HG02973 (cell line): ENCODE data around the gene SLC44A2.

Experiments
- ATAC-seq: cut with Tn5 transposase; IDR thresholded peaks from one replicate; pipeline ENCODE4 v1.9.1; 2021; ENCODE audit warnings: moderate library complexity; ENCODE audit not compliant: unreplicated experiment

The SLC44A2 gene

DNA sequence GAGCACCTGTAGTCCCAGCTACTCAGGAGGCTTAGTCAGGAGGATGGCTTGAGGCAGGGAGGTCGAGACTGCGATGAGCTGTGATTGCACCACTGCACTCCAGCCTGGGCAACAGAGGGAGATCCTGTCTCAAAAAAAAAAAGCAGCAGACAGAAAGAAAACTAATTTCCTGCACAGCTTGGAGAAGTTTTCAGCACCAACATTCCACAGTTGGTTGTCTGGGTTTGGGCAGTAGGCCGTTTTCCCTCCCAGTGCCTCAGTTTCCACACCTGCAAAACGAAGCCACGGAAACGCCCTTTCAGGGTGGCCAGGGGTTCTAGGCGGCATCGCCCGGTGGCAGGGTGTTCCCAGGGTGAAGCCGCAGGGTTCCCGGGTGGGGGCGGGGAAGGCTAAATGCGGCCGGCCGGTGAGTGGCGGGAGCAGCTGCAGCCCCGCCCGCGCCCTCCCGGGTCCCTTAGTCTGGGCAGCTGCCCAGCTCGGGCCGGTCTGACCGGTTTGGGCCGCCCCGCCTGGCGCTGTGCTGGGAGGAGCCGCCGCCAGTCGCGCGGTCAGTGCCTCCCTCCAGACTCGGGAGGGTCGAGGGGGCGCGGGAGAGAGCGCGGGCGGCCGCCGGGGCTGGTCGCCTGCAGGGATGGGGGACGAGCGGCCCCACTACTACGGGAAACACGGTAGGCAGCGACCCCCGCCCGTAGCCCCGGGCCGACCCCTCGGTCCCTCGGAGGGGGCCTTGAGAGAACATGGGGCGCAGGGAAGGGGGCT lies at the start of gene SLC44A2:
Gene SLC44A2 (plus strand): TSS at position 551 of the 759 bp plus-strand sequence. CDS start 81 bp downstream, at position 632.
- no peak for ATAC-seq

DNA sequence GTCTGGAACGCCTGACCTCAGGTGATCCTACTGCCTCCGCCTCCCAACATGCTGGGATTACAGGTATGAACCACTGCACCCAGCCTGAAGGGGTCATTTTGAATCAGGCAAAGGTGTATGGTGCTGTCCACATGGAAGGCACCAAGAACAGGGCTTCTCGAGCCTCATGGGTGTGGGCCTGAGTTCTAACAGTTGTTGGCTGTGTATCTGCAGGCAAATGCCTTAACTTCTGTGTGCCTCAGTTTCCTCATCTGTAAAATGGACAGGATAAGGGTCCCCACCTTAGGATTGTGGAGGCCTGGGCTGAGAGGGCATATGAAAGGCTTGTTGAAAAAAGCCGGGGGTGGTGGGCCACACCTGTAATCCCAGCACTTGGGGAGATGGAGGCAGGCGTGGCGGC lies 47.4 kb upstream of the SLC44A2 start:
- no peak for ATAC-seq

DNA sequence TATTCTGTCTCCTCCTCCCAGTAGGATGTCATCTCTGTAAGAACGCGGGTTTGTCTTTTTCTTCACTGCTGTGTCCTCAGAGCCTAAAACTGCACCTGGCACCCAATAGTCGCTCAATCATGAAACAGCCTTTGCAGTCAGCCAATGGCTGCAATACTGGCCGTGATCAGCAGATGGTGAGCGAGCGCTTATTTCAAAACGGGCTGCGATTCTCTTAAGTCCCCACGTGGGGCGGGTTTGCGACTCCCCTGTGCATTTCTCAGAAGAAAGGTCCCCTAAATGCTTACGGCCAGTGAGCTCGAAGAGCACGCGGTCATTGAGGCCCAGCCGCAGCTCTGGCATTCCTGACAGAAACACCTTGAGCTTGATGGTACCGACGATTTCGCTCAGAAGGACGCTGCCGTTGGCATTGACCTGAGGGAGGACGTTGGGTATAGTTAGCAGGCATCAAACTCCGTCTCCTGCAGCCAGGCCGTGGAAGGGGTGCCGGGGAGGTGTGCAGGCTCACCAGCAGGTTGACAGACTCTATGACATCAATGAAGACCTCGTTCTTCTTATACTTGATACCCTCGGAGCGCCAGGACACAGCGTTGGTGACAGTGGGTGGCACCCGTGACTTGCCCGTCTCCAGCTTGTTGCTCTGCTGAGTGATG lies 44.2 kb upstream of the SLC44A2 start:
- no peak for ATAC-seq

DNA sequence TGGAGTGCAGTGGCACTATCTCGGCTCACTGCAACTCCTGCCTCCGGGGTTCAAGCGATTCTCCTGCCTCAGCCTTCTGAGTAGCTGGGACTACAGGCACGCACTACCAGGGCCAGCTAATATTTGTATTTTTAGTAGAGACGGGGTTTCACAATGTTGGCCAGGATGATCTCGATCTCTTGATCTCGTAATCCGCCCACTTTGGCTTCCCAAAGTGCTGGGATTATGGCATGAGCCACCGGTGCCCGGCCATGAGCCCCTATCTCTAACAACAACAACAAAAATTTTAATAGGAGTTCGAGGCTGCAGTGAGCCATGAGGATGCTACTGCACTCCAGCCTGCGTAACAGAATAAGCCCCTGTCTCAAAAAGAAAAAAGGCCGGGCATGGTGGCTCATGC lies 43.3 kb upstream of the SLC44A2 start:
- ATAC-seq, result no peak

DNA sequence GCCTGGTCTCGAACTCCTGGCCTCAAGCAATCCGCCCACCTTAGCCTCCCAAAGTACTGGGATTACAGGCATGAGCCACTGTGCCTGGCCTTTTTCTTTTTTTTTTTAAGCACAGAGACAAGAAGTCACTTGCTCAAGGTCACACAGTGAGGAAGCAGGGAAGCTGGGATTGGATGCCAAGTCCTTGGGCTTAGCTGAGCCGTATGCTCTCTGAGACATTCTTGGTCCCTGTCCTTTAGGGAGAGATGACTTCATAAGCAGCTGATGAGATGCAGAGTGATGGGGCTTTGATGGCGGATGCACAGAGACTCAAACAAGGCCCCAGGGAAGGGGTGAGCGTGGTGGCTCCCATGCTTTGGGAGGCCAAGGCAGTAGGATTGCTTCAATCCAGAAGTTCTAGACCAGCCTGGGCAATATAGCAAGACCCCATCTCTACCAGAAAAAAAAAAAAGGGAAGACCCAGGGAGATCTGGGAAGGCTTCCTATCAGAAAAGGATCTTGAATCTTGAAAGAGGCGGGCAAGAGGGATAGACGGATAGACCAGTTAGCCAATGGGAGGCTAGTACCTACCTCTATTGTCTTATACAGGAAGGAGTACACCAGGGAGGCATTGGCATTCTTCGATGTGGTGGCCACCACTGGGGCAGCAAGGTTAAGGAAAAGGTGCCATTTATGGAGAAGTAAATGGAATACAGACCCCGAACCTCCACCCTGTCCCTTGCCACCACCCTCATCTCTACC lies 42.1 kb upstream of the SLC44A2 start:
- no peak for ATAC-seq

DNA sequence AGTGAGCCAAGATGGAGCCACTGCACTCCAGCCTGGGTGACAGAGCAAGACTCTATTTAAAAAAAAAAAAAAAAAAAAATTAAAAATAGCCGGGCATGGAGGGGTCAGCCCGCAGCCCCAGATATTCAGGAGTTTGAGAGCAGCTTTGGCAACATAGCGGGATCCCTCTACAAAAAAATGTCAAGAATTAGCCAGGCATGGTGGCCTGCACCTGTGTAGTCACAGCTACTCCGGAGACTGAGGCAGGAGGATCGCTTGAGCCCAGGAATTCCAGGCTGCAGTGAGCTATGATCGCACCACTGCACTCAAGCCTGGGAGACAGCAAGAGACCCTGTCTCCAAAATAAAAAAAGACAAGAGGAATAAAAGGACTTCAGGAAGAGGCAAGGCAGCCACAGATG lies 39.0 kb upstream of the SLC44A2 start:
- no peak for ATAC-seq

DNA sequence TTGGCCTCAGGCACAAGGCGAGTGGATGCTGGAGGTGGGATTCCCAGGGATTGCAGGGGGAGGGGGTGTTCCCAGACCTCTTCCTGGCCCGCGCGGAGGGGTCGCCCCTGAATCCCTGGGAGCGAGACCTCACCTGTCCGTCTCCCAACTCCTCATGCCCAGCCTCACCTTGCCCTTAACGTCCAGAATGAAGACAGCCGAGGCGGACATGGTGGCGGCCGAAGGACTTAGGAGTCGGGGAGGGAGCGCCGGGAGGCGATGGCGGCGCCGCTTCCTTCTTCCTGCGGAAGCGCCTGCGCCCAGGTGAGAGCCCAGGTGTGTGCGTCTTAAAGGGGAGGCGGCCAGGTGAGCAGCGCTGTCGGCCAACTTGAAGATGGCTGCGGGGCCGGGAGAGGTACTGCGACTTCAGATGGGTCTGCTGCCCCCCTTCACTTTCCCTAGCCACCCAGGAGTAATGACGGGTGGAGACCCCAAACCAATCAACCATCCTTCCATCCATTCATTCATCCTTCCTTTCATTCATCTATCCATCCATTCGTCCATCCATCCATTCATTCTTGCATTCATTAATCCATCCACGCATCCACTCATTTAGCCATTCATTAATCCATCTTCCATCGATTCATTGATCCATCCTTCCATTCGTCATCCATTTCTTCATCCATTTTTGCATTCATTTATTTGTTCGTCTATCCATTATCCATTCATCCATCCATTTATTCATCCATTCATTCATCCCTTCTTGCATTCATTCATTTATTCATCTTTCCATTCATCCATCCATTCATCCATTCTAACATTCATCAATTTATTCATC lies 38.1 kb upstream of the SLC44A2 start, which contains the start of gene AP1M2:
Gene AP1M2 (minus strand): TSS at position 291 of the 817 bp plus-strand sequence. CDS start 81 bp downstream, at position 210.
- ATAC-seq, result no peak

DNA sequence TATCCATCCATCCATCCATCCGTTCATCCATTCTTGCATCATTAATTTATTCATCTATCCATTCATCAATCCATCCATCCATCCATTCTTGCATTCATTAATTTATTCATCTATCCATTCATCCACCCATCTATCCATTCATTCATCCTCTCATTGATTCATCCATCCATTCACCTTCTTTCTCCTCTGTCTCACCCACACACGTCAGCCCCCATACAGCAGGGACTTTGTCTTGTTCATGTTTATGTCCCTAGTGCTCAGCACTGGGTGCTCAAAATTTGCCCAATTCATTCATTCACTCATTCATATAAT lies 37.6 kb upstream of the SLC44A2 start:
- ATAC-seq, result no peak

DNA sequence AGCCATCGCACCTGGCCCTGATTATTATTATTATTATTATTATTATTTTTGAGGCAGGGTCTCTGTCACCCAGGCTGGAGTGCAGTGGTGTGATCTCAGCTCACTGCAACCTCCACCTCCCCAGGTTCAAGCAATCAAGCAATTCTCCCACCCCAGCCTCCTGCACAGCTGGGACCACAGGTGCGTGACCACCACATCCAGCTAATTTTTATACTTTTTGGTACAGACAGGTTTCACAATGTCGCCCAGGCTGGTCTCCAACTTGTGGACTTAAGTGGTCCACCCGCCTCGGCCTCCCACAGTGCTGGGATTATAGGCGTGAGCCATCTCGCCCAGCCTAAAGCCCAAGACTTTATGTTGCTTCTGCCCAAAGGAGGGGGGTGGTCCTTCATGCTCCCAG lies 32.2 kb upstream of the SLC44A2 start:
- ATAC-seq, result no peak

DNA sequence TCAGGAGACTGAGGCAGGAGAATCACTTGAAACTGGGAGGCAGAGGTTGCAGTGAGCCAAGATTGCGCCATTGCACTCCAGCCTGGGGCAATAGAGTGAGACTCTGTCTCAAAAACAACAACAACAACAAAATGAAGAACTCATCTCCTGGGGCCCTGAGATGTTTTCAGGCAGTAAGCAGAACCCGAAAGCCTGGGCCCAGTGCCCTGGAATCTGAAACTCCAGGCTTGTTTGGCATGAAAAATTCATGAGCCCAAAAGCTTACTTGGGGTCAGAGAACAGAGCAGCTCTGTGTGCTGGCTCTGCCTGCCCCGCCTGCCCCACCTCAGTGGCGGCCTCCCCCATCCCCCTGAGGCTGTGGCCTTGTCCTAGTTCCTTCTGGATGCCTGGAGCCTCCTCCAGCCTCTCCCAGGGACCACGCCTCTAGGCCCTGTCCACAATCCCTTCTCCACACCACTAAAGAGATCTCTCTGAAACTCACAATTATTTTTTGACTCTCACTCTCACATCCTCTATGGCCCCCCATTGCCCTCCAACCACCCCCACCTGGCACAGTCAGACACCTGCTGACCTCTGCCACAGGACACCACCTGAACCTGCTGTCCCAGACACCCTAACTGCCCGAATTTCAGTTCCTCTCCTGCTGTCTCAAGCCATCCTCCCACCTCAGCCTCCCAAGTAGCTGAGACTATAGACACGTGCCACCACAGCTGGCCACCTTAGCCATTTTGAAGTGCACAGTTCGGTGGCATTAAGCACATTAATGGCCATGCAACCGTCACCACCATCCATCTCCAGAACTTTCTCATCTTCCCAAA lies 31.3 kb upstream of the SLC44A2 start:
- ATAC-seq, result no peak

DNA sequence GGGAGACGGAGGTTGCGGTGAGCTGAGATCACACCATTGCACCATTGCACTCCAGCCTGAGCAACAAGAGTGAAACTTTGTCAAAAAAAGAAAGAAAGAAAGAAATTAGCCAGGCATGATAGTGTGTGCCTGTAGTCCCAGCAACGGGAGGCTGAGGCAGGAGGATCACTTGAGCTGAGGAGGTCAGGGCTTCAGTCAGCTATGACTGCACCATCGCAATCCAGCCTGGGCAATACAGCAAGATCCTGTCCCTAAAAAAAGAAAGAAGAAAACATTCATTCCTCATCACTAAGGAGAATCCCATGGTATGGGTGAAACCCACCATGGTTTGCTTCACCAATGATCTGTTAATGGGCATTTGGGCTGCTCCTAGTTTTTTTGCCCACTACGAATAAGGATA lies 25.2 kb upstream of the SLC44A2 start:
- no peak for ATAC-seq

DNA sequence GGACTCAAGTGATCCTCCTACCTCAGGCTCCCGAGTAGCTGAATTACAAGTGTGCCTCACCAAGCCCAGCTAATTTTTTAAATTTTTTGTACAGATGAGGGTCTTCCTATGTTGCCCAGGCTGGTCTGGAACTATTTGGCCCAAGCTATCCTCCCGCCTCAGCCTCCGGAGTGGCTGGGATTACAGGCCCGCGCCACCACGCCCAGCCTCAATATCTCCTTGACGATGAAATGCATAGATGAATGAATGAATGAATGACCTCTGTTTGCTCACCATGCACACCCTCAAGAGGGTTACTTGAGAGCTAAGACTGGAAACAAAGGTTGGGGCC lies 23.4 kb upstream of the SLC44A2 start:
- no peak for ATAC-seq

DNA sequence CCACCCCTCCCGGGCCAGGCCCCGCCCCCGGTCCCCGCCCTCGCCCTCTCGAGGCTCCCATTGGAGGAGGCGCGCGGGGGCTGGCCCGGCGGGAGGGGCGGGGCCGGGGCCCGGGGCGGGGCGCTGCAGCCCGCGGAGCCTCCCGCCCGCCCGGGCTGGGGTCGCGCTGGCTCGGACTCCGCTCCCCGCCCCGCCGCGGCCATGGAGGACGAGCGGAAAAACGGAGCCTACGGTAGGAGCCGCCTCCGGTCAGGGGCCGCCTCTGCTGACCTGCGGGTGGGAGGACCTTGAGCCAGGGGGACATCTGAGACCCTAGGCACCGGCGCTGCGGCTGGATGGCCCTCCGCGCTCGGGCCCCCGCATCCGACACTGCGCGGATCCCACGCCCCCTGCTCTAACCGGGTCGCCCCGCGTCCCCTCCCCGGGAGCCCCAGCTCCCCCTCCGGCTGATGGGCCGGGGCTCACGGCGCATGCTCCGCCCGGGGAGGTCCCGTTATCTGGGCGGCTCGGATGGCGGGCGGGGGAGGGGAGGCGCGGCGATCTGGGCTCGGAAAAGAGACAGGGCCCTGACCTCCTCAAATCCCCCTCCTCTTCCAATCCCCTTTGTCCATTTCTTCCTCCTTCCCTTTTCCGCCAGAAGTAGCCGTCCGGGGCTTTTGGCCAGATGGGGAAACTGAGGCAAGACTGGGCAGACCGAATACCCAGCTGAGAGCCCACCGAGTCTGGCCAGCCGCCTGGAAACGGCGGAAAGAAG lies 22.8 kb upstream of the SLC44A2 start:
- peak; percentile 42 for ATAC-seq

DNA sequence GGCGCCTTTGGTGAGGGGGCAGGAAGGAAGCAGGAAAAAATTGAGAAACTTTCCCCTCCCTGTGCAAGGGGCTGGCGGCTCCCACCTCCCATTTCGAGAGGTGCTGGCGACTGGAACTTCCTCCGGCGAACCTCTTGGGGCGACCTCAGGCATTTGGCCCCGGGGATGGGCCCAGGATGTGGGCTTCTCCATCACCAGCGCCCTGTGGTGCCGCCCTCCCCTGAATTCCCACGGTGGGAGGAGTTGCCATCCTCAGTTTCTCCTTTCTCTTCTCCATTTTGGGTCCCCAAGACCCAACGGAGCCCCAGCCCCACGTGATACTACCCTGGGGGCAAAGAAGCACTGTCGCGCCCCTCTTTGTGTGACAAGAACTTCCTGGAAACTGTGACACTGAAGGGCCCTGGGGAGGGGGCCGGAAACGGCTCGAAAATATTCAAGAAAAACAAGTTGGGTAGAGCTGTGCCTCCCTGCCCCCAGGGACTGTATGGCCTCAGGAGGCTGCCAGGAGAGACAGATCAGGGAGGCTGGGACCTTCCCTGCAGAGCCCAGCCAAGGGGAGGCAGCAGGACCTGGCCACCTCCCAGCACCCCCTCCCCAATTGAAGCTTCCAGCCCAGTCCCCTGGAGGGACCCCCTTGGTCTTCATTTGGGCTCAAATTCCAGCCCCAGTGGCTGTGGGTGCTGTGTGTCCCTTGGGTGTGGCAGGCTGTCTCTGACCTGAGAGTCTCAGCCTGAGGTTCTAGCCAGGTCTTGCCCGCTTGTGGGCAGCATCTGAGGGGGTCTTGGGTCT lies 22.1 kb upstream of the SLC44A2 start:
- no peak for ATAC-seq

DNA sequence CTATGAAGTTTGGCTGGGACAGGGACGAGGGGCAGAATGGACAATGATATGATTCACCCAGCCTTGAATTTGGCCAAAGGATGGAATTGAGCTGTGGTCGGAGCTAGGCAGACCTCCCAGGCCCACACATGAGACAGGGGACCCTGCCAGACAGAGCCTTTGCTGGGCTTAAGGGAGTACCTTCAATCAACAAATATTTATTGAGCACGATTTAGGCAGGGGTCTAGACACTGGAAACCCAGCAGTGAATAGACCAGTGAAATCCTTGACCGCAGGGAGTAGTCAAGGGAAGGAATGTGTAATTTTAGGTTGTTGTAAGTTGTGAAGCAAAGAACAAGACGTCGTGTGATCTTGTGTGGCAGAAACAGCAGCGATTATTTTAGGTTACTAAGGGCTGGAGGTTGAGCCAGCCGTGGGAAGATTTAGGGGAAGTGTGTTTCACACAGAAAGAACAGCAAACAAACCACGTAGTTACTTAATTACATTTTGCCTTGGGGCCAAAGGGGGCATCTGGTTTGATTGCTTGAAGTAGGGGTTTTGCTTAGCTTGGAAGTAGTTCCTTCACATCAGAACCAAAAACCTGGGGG lies 21.4 kb upstream of the SLC44A2 start:
- no peak for ATAC-seq

DNA sequence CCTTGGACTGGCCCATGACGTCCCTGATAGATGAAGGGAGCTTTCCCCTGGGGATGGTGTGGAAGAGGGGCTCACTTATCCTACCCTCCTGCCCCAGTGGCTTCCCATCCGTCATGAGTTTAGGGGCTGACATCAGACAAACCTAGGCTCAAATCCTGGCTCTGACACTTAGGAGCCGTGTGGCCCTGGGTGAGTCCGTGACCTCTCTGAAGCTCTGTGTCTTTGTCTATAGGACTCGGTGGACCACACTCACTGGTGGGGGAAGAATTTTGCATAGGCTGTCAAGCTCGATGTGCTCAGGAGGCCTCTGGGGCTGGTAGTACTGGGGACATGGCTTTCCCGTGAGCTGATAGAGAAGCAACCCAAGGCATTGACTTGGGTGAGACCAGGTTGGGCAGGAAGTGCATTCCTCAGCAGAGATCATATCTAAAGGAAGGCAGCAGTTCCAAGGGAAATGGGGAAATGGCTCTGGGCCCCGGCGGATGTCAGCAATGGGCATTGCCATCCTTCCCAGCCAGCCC lies 20.8 kb upstream of the SLC44A2 start:
- no peak for ATAC-seq

DNA sequence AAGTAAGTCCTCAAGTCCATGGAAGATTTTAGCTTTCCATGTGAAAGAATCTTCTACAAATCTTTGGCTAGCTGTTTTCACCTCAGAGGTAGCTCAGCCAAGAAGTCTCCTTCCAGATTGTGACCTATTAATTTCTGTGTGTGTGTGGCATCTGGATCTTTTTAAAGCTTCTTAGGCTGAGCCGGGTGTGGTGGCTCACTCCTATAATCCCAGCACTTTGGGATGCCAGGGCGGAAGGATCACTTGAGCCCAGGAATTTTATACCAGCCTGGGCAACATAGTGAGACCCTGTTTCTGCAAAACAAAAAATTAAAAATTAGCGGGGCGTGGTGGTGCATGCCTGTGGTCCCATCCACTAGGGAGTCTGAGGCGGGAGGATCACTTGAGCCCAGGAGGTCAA lies 13.4 kb upstream of the SLC44A2 start:
- no peak for ATAC-seq

DNA sequence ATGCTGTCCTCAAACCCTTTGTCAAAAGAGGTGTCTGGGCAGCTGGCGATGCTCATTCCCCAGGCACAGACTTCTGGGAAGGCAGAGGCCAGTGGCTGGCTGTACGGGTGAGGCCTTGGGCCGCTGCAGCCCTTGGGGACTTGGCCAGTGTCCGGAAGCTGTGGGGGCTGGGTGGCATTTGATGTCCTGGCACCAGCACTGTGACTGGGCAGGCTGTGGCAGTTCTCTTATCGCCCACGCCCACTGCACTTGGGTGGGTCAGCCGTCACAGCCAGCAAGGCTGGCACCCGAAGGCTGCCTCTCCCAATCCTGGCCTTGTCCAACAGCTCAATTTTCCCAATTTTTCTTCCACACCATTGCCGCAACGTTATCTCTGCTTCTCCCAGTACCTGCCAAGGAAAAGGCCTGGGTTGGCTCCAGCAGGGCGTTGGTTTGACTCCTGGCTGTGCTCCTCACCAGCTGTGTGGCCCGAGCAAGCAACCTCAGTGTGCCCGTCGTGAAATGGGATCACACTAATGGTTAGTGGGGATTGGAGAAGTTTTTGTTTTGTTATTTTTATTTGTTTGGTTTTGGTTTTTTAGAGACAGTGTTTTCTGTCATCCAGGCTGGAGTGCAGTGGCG lies 12.7 kb upstream of the SLC44A2 start:
- ATAC-seq, result no peak
